SU-DHL-6 (cell line): ENCODE results near the gene ADAMTS17.

Source experiments
- EZH2phosphoT487 ChIP-seq: fragments of 200-600 bp; sonication (generic), shearing (Covaris generic); conservative IDR thresholded peaks from 2 replicates; pipeline ENCODE4 v1.6.1; 2018; ENCODE audit warnings: mild to moderate bottlenecking, antibody characterized with exemption, low read length, moderate library complexity, mixed read lengths
- TF ChIP-seq, protein P1 (sequence below): fragments of 200-600 bp; sonication (generic); IDR thresholded peaks from one replicate; pipeline ENCODE4 v1.5.1; 2017; ENCODE audit warnings: antibody characterized with exemption, mild to moderate bottlenecking, low read length, moderate library complexity; ENCODE audit not compliant: insufficient read depth, poor library complexity, severe bottlenecking

DNA sequence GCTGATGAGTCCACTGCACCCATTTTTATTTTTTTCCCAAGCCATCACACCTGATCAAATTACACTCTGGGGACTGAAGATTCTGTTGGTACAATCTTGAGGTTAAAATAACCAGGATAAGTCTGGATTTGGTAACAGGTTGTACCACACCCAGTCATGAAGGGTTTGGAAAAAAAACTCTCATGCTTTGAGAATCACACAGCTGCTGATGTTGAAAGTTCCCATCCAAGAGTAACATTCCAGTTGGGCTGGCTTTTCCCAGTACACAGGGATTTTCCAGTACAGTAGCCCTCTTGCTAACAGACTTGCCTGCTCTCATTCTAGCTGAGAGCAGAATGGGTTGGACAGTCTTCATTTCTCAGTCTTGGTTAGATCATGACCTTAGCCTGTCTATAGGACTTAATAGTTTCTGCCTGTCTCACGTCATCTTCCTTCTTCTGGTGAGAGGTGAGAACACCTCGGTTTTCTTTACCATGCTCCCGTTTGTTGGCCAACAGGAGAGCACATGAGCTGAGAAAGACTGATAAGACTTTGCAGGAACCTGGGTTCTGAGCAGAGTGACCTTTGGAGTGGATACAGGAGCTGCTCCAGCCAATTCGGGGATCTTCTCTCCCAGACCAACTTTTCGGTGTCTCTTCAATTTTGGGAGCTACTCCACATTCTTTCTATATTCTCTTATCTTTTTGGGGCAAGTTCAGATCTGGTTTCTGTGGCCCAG is 308.5 kb downstream of the ADAMTS17 start:
- TF ChIP-seq, protein P1, sequence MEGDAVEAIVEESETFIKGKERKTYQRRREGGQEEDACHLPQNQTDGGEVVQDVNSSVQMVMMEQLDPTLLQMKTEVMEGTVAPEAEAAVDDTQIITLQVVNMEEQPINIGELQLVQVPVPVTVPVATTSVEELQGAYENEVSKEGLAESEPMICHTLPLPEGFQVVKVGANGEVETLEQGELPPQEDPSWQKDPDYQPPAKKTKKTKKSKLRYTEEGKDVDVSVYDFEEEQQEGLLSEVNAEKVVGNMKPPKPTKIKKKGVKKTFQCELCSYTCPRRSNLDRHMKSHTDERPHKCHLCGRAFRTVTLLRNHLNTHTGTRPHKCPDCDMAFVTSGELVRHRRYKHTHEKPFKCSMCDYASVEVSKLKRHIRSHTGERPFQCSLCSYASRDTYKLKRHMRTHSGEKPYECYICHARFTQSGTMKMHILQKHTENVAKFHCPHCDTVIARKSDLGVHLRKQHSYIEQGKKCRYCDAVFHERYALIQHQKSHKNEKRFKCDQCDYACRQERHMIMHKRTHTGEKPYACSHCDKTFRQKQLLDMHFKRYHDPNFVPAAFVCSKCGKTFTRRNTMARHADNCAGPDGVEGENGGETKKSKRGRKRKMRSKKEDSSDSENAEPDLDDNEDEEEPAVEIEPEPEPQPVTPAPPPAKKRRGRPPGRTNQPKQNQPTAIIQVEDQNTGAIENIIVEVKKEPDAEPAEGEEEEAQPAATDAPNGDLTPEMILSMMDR: no peak
- TF ChIP-seq EZH2phosphoT487: no peak
